SKM-1 (cell line): ENCODE measurements around the gene HS3ST5.
"Not testable (repeated sequence)": the region's sequence is repeated elsewhere in the genome, so short reads cannot be mapped to it uniquely, and the experiment has no call there.

ENCODE experiments used
- DNase-seq: peaks from one replicate; lab custom pipeline; 2025; ENCODE audit not compliant: unreplicated experiment; lab: John Stamatoyannopoulos, UW

The HS3ST5 gene

GRCh38 chr6:114055763-114056162, 287.1 kb downstream of the HS3ST5 start:
- no peak for DNase-seq

GRCh38 chr6:114055349-114055748, 287.5 kb downstream of the HS3ST5 start:
- no peak for DNase-seq

GRCh38 chr6:114053791-114054190, 289.0 kb downstream of the HS3ST5 start:
- DNase-seq = no peak

GRCh38 chr6:114052141-114052540, 290.7 kb downstream of the HS3ST5 start:
- no peak for DNase-seq

GRCh38 chr6:114051031-114051430, 291.8 kb downstream of the HS3ST5 start:
- DNase-seq = no peak

GRCh38 chr6:114049367-114049966, 293.4 kb downstream of the HS3ST5 start:
- DNase-seq = no peak

- not testable (repeated sequence) for DNase-seq
These were observed 298.3 kb downstream of the HS3ST5 start for GRCh38 chr6:114044566-114044965.

GRCh38 chr6:114042267-114043016, 300.4 kb downstream of the HS3ST5 start:
- DNase-seq = no peak

GRCh38 chr6:114040871-114041270, 302.0 kb downstream of the HS3ST5 start:
- DNase-seq = no peak

GRCh38 chr6:114039841-114040240, 303.0 kb downstream of the HS3ST5 start:
- DNase-seq = peak; percentile 27

GRCh38 chr6:114033606-114034005, 309.2 kb downstream of the HS3ST5 start:
- DNase-seq = no peak

- DNase-seq = no peak
These were observed 310.1 kb downstream of the HS3ST5 start for GRCh38 chr6:114032721-114033120.

- no peak for DNase-seq
These were observed 312.1 kb downstream of the HS3ST5 start for GRCh38 chr6:114030767-114031166.

GRCh38 chr6:114024746-114025145, 318.1 kb downstream of the HS3ST5 start:
- no peak for DNase-seq

- no peak for DNase-seq
These were observed 322.6 kb downstream of the HS3ST5 start for GRCh38 chr6:114020196-114020595.

GRCh38 chr6:114017146-114017545, 325.7 kb downstream of the HS3ST5 start:
- DNase-seq = not testable (repeated sequence)

- DNase-seq = not testable (repeated sequence)
These were observed 328.7 kb downstream of the HS3ST5 start for GRCh38 chr6:114014106-114014505.

- not testable (repeated sequence) for DNase-seq
These were observed 331.3 kb downstream of the HS3ST5 start for GRCh38 chr6:114011486-114011885.

- DNase-seq = no peak
These were observed 332.3 kb downstream of the HS3ST5 start for GRCh38 chr6:114010540-114010939.

- no peak for DNase-seq
These were observed 333.6 kb downstream of the HS3ST5 start for GRCh38 chr6:114009192-114009591.

GRCh38 chr6:114008331-114008730, 334.5 kb downstream of the HS3ST5 start:
- no peak for DNase-seq

- no peak for DNase-seq
These were observed 335.3 kb downstream of the HS3ST5 start for GRCh38 chr6:114007516-114007915.
